ENCODE measurements around the gene SREBF1.

- no peak for TF ChIP-seq CTCF (IDR thresholded peaks at IDR 0.05; ENCODE audit: borderline replicate concordance, extremely low read depth, low read length, poor library complexity, severe bottlenecking)
- TF ChIP-seq EZH2 (IDR thresholded peaks at IDR 0.05; ENCODE audit: borderline replicate concordance, low read depth, low read length, severe bottlenecking), result no peak
These were observed 68.8 kb downstream of the SREBF1 start for GRCh38 chr17:17767887-17768418.
